Muscle of back (tissue), 11 donors: ENCODE results near the gene PLXNA2. TPM values are rescaled to one million over a fixed set of nuclear protein-coding genes. Genes with fewer than 3 reads are reported as not detected.

Source experiments
- DNase-seq, 3 donors: peaks; one replicate each; pipeline versions ENCODE4 v3.0.0 to v3.0.0-alpha.2; 2013
- polyA plus RNA-seq, 10 donors: library from polyadenylated mRNA; unstranded; fragments of 120-200 nt; gene quantifications; one replicate each; pipeline ENCODE4 v1.2.1, GENCODE V29; 2013; ENCODE audit not compliant: insufficient read length in 10 of 10

PLXNA2 gene
- polyA plus RNA-seq, 10 donors = 22.9 to 37.9 (median 30.8) TPM

DNA sequence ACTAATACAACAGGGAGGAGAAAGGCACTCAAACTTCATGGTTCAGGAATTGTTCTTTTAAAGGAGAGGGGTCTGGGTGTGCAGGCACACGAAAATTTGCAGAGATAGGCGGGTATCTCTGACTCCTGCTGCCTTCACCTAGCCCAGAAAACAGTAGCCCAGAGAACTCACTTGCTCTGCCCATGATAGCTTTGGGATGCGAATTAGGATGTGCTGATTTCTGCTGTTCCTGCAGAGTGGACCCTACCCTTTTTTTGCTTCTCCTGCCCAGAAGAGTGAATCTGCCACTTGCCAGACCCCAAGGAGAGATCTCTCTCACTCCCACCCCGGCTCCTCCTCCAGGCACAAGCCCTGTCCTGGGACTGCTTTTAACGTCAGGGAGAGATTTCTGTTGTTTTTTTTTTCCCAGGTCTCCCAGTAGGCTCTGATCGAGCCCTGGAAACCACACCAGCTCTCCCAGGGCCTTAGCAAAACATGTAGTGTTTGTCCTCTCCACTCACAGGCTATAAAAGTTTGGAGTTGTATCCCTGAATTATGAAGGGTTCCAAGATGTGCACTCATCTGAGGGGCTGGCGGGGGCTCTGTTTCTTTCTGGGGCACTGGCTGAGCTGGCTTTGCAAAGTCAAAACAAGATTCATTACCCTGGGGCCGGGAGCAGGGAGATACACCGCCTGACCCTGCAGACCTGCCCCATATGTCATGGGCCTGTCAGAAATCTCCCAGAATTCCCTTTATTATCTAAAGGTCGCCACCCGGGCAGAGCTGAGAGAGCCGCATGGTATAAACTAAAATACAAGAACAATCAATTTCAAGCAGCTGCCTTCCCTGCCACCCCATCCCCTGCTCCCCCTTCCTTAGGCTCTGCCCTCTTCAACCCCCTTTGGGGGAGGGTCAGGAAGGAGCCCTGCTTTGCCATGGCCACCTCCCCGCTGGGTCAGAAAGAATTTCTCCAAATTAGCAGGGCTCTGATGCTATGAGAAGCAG, 17.9 kb downstream of the PLXNA2 start:
- DNase-seq = no peak

GRCh38 chr1:208224192-208224713, 19.9 kb downstream of the PLXNA2 start:
- DNase-seq = no peak

GRCh38 chr1:208223136-208223535, 21.0 kb downstream of the PLXNA2 start:
- no peak for DNase-seq

DNA sequence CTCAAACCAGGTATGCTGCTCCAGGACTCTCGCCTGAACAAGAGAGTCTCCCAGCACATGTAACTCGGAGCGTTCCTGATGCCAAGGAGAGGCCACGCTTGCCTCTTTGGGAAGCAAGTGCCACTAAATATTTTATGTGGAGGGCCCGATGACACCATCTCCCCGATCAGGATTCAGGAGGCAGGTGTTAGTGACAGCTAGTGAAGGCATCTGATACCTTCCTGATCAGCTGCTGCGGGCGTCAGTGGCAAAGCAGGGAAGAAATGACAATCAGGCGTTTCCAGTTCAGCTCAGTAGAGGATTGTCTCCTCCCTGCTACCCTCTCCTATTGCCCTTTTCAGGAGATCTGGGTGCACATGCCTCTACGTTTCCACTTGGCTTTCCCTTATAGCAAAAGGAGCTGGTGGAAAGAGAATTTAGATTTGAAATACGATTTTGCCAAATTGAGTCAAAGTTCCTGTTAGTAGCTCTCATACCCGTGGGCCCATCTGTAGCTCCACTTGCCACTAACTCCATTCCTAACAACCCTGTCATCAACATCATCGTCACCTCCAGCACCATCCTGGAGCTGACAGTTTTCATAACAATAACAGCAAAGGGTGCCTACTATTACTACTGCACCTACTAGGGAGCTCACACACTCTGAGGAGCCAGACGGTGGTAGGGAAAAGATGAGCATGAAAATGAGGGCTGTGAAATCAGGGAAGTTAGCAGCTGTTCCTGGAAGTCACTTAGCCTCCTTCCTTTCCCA, 21.6 kb downstream of the PLXNA2 start:
- no peak for DNase-seq

GRCh38 chr1:208221291-208221622, 22.9 kb downstream of the PLXNA2 start:
- DNase-seq = peak in 1 of 3 donors; percentile 60

- peak in 1 of 3 donors; percentile 68 for DNase-seq
Measured at GRCh38 chr1:208219659-208220282, 24.4 kb downstream of the PLXNA2 start.

DNA sequence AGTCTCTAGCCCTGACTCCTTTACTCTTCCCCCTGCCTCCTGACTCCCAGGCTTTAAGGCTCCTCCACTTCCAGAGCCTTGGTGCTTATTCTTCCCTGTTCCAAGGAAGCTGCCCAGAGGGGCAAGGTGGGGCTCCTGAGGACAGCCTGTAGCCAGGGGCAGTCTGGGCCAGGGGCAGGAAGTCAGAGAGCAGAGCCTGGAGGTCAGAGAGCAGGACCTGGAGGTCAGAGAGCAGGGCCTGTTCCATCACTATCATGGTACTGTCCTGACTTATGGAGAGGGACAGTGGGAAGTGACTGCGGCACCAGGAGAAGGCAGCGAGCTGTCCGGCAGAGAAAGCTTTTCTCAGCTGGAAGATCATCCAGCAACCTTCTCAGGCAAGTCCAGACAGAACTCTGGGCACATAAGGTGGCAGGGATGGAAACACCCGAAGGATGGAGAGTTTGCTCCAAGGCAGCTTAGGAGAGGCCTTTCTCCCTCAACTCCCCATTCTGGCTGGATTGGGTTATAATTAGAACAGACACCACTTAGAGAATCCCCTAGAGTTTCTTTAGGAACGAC, 25.0 kb downstream of the PLXNA2 start:
- no peak for DNase-seq

DNA sequence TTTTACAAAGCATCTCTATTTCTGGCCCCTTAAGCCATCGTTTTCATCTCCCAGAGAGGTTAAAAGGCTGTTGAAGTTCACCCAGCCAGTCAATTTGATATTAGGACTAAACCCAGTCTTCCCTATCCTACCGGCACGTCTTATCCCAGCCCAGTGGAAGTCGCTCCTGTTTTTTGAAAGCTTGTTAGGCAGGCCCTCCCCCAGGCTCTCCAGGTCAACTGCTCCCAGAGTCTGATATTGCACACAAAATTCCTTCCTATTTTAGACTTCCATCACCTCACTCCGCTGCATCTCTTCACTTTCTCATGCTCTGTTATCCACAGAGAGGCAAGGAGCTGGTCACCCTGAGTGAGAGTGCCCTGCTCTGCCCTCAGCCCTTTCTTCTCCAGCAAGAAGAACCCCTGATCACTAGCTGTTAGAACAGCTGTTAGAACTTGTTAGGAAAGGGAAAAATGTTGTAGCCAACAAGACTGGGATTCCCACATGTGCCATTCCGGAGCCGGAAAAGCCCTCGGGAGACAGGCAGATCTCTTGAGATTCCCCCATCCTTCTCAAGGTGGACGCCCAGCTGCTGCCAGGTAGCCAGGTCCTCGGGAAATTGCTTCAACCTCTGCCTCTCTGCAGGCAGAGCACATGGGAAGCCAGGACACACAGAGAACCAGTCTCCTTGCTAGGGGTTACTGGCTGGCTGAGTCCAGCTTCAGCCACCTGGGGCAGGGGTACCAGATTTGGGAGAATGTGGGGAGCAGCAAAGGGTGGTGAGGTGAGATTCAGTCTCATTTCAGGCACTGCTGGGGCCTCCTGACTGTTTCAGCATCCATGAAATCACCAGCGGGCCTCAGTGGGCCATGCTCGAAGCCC, 25.7 kb downstream of the PLXNA2 start:
- DNase-seq = no peak

DNA sequence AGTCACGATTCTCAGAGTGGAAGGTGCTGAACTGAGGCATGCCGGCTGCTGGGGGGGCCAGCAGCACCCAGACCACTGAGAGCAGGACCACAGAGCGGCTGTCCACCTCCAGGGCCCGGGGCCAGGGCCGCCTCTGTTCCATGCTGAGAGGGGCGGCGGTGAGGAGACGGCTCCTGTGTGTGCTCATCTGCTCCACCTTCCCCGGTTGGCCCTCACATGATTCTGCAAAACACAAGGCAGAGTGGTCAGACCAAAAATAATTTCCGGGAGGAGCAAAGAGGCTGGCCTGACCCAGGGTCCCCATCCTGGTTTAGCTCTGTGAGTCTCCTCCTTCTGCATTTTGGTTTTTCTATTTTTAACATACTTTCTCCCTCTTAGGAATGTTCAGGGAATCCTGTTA, 26.4 kb downstream of the PLXNA2 start:
- DNase-seq = no peak

- no peak for DNase-seq
Measured at GRCh38 chr1:208216806-208217205, 27.4 kb downstream of the PLXNA2 start.

- DNase-seq = no peak
Measured at GRCh38 chr1:208216062-208216461, 28.1 kb downstream of the PLXNA2 start.

DNA sequence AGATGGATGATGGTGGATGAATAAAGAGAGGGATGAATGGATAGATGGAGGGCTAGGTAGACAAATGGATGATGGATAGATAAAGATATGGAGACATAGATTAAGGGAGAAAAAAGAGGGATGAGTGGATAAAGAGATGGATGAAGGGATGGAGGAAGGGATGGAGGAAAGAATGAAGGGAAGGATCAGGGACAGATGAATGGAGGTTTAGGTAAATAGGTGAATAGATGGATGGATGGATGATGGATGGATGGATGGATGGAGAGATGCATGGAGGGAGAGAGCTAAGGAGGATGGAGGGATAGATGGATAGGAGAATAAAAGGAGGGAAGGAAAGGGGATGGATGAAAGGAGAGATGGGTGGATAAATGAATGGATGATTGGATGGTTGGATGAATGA, 28.8 kb downstream of the PLXNA2 start:
- no peak for DNase-seq

DNA sequence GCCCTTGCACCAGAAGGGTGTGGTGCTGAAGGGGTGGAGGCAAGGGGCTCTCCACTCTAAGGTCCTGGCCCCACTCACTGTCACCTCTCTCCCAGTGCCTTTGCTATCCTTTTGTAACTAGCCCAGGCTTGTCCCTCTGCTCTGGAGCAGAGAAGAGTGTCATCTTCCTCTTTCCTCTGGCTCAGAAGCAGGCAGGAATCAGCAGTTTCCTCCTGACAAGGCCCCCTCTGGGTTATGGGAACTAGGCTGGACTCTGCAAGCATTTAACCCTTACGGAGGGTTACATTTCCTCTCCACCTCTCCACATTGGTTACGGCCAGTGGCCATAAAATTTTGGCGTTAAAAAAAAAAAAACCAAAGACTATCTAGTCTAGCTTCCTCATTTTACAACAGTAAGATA, 30.4 kb downstream of the PLXNA2 start:
- DNase-seq = no peak

GRCh38 chr1:208212893-208213292, 31.3 kb downstream of the PLXNA2 start:
- no peak for DNase-seq

GRCh38 chr1:208211921-208212843, 32.0 kb downstream of the PLXNA2 start:
- peak in 1 of 3 donors; percentile 48 for DNase-seq

DNA sequence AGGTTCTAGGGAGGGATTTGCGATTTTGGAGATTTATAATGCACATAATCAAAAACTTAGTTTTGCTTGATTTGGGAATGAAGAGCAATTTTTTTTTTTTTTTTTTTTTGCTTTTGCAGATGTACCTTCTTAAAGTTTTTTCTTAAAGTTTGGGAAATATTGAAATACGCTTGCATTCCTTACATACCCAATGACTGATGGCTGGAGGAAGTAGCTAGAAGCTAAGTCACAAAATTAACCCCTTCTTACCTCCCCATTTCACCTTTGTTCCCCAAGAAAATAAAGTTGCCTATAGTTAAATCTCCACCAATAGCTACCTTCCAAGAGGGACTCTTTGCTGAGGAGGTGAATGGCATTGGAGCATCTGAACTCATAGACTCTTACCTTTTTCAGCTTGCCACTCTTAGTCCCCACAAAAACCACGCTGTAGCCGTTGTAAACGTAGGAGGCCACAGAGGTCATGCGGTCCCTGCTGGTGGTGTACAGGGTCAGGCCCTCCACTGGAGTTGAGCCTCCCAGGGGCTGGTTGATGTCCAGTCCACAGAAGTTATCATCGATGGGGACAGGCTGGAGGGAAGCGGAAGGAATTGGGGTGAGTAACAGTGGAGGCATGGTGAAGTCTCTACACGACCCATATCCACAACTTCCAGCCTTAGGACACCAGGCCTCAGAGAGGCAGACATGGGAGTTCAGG, 34.1 kb downstream of the PLXNA2 start:
- no peak for DNase-seq

GRCh38 chr1:208209286-208209685, 34.9 kb downstream of the PLXNA2 start:
- DNase-seq = no peak

DNA sequence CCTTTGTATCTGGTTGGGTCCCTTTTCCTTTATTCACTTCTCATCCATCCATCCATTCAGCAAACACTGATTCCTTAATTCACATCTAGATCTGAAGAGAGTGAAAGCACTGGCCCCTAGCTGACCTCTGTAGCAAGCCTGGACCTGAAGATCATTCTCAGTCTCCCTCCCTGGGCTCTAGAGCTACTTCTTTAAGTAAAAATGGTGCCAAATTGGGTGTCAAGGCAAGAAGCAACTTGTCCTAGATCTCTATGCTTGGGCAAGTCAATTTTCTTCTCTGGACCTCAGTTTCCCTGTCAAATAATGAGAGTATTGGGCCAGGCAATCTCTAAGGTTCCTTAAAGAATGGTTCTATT, 36.1 kb downstream of the PLXNA2 start:
- DNase-seq = no peak
